Liver (tissue), 2 donors: ENCODE results near the gene TPST1.

Experiments used
- CTCF ChIP-seq: fragments of 150-350 bp; IDR thresholded peaks from 2 replicates; pipeline ENCODE4 v1.5.1; 2017; ENCODE audit warnings: improper control_type of control experiment, low read depth, low read length; ENCODE audit not compliant: missing input control
- MAX ChIP-seq: IDR thresholded peaks from 2 replicates; pipeline ENCODE4 v1.6.1; 2016; ENCODE audit warnings: antibody characterized with exemption
- donor health status: healthy.

DNA sequence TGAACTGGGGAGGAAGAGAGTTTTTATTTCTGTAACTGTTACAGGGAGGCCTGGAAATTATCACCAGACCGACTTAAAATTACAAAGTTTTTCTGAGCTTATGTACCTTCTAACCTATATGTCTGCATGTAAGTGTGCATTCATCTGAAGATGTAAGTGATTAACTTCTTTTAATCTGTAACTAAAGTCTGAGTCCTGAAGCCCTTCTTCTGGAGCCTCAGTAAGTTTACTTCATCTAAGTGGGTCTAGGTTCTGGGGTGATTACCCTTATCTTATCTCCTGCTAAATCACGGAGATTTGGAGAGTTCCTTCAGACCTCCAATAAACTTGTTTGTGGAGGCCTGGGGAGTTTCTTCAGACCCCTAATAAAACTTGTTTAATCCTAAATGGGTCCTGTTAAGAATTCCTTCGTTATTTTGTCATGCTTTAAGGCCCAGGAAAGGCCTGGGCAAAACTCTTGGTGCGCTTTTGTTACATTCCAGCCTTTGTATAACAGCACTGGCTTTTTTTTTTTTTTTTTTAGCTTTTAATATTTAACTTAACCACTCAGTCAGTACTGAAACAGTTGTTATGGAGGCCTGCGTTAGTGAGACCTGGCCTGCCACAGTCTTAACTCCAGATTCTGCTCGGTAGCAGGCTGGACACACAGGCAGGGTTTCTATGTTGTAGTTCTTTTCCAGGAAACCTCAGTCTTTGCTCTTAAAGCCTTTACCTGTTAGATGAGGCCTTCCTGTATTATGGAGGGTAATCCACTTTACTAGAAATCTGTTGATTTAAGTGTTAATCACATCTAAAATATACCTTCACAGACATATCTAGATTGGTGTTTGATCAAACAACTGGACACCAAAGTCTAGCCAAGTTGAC lies 33.0 kb downstream of the TPST1 start:
- TF ChIP-seq CTCF (no peak), MAX (no peak)
